GM10847 (cell line): ENCODE results near the gene ARL10.

Experiments used
- POLR2A ChIP-seq: IDR thresholded peaks from 2 replicates; pipeline ENCODE4 v1.6.1; 2011; ENCODE audit not compliant: insufficient read length; ENCODE audit errors: extremely low read depth

ARL10 gene

GRCh38 chr5:176379881-176380280 lies 14.6 kb downstream of the ARL10 start:
- TF ChIP-seq POLR2A = no peak

- no peak for TF ChIP-seq POLR2A
These were observed 16.1 kb downstream of the ARL10 start for GRCh38 chr5:176381423-176381822.

DNA sequence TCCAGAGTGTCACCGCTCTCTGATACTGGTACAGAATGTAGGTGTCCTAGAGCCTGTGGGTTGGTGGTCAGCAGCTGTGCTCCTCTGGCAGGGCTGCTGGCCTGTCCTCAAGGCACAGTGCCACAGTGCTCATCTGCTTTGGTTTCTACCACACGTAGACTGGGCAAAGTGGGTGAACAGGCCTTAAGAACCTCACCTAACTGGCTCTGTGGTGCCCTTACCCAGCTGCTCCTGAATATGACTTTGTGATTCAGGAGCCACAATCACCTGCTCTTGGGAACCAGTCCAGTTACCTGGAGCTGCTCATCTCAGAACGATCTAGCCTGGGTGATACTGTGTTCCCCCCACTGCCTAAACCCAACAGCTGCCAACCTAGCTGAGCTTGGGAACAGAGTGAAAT lies 16.7 kb downstream of the ARL10 start:
- TF ChIP-seq POLR2A = no peak

DNA sequence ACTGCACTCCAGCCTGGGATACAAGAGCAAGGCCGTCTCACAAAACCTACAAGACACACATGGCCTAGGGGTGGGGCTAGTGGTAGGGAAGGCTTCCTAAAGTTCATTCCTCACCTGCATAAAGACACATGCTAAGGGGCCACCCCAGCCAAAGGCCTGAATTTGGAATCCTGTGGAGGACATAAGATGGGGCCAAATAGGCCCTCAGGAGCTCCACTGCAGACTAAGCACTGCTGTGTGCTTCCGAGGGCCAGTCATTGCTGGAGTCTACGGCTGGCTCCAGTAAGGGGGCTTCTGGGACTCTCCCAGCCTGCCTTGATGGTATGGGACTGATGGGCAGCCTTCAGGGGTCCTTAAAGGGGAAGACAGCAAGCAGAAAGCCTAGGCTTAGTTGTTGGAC lies 17.4 kb downstream of the ARL10 start:
- TF ChIP-seq POLR2A = no peak

DNA sequence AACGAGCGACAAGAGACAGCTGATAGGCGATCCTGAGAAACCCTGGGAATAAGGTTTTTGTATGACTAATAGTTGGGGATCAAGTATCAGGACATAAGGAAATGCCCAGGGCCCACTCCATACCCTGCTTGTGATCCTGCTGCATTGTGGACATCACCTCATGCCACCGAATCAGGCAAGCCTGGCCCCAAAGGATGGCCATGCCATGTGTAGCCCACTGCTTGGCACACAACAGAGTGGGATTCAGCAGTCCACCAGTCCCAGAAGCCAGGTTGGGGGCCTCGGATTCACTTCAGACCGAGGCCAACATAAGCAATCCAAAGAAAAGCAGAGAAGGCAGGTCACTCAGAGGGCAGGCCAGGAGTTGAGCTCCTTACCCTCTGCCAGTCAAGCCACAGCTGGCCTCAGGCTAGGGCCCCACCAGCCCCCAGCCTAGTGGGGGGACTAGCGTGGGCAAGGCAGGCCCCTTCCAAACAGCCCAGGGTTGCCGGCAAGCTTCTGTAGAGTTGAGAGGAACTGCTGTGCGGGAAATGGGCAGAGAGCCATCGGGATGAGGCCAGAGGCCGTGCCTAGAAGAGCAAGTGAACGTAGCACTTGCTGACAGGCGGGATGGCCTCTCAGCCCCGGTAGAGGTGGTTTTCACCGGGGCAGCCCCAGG lies 18.1 kb downstream of the ARL10 start:
- TF ChIP-seq POLR2A = no peak

GRCh38 chr5:176383961-176384360 lies 18.7 kb downstream of the ARL10 start:
- no peak for TF ChIP-seq POLR2A

DNA sequence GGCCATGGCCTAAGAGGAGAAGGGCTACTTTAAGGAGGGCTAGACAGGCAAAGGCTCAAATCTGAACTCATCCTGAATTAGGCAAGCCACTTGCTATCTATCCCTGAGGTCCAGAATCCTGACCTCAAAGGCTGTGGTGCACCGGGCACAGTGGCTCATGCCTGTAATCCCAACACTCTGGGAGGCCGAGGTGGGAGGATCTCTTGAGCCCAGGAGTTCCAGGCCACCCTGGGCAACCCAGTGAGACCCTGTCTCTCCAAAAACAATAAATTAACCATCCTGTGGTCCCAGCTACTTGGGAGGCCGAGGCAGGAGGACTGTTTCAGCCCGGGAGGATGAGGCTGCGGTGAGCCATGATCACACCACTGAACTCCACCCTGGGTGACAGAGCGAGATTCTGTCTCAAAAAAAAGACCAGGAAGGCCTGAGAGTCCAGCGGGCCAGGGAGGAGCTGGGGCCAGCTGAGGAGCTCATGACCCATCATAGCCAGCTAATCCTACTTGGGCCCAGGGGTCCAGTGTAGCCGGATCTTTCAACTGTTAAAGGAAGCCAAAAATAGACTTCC lies 19.2 kb downstream of the ARL10 start:
- TF ChIP-seq POLR2A = no peak

DNA sequence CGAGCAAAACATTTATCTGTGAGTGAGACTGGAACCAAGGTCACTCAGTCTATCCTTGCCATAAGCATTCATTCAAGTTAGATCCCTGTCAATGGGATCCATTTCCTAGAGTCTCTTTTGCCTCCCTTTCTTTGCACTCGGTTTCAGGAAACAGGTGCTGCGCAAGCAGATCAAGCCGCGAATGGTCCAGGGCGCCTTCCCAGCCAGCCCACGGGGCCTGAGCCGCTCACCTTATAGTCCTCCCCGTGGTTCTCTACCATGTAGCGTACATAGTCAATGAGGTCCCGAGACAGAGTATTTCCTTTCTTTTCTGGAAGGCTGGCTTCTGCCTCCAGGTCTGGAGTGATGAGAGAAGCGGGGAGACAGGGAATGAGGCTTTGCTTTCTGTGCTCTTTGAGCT lies 19.7 kb downstream of the ARL10 start:
- TF ChIP-seq POLR2A = no peak

- TF ChIP-seq POLR2A = no peak
These were observed 21.2 kb downstream of the ARL10 start for GRCh38 chr5:176386491-176386890.

GRCh38 chr5:176387384-176387925 lies 22.2 kb downstream of the ARL10 start:
- TF ChIP-seq POLR2A = no peak

- no peak for TF ChIP-seq POLR2A
These were observed 22.7 kb downstream of the ARL10 start for GRCh38 chr5:176388003-176388443.

GRCh38 chr5:176388444-176389134 lies 23.3 kb downstream of the ARL10 start, which contains the start of the genes HIGD2A and NOP16:
Gene HIGD2A, plus strand, starts transcription at chr5:176388751. Its CDS starts 69 bp downstream, at chr5:176388820.
Gene NOP16, minus strand, starts transcription at chr5:176388598. Its CDS starts 59 bp downstream, at chr5:176388539.
- peak; percentile 52 for TF ChIP-seq POLR2A

GRCh38 chr5:176389135-176390123 lies 24.1 kb downstream of the ARL10 start:
- peak; percentile 69 for TF ChIP-seq POLR2A

DNA sequence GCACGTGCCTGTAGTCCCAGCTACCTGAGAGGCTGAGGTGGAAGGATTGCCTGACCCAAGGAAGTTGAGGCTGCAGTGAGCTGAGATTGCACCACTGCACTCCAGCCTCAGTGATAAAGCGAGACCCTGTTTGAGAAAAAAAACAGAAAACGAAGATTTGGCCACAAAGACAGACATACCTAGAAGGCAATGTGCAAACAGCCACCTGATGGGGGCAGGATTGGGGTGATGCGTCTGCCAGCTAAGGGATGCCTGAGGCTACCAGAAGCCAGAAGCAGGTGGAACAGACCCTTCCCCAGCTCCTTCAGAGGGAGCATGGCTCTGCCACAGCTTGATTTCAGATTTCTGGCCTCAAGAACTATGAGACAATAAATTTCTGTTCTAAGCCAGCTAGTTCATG lies 26.2 kb downstream of the ARL10 start:
- no peak for TF ChIP-seq POLR2A

GRCh38 chr5:176391999-176392398 lies 26.7 kb downstream of the ARL10 start:
- no peak for TF ChIP-seq POLR2A
